ENCODE data around the gene ABCB4.
A peak's percentile ranks its signal among the peaks of the same experiment; 100 is the strongest.

Gene ABCB4

GRCh38 chr7:87364246-87364645 is 111.2 kb downstream of the ABCB4 start:
- in situ Hi-C loops (cut with HindIII; ENCODE audit: low sequenced_read_pairs), result no loop called here
- no peak for DNase-seq (ENCODE audit: low read depth, low spot score)
- no peak overlapping the region for H3K4me3 ChIP-seq (ENCODE audit: low read depth, low read length)

GRCh38 chr7:87363342-87363741 is 112.1 kb downstream of the ABCB4 start:
- no peak overlapping the region for H3K4me3 ChIP-seq (ENCODE audit: low read depth, low read length)
- no peak for DNase-seq (ENCODE audit: low read depth, low spot score)
- in situ Hi-C loops (cut with HindIII; ENCODE audit: low sequenced_read_pairs), result no loop called here
- TF ChIP-seq CTCF (IDR thresholded peaks at IDR 0.05; ENCODE audit: low read depth, low read length), result no peak

More at GRCh38 chr7:87364246-87364645, 111.2 kb downstream of the ABCB4 start:
- no peak for TF ChIP-seq CTCF (IDR thresholded peaks at IDR 0.05; ENCODE audit: low read depth, low read length)

- TF ChIP-seq CTCF (IDR thresholded peaks at IDR 0.05; ENCODE audit: low read depth, low read length), result no peak
- in situ Hi-C loops (cut with HindIII; ENCODE audit: low sequenced_read_pairs), result no loop called here
- DNase-seq (ENCODE audit: low read depth, low spot score), result no peak
- H3K4me3 ChIP-seq (ENCODE audit: low read depth, low read length), result no peak overlapping the region
Observed at GRCh38 chr7:87361320-87361719, 114.2 kb downstream of the ABCB4 start.

GRCh38 chr7:87359366-87359765 is 116.1 kb downstream of the ABCB4 start:
- DNase-seq (ENCODE audit: low read depth, low spot score), result peak; percentile 68
- in situ Hi-C loops (cut with HindIII; ENCODE audit: low sequenced_read_pairs), result no loop called here
- no peak for TF ChIP-seq CTCF (IDR thresholded peaks at IDR 0.05; ENCODE audit: low read depth, low read length)
- no peak overlapping the region for H3K4me3 ChIP-seq (ENCODE audit: low read depth, low read length)

GRCh38 chr7:87356448-87356847 is 119.0 kb downstream of the ABCB4 start:
- TF ChIP-seq CTCF (IDR thresholded peaks at IDR 0.05; ENCODE audit: low read depth, low read length), result no peak
- in situ Hi-C loops (cut with HindIII; ENCODE audit: low sequenced_read_pairs), result no loop called here
- H3K4me3 ChIP-seq (ENCODE audit: low read depth, low read length), result no peak overlapping the region
- DNase-seq (ENCODE audit: low read depth, low spot score), result no peak

GRCh38 chr7:87354749-87355148 is 120.7 kb downstream of the ABCB4 start:
- H3K4me3 ChIP-seq (ENCODE audit: low read depth, low read length), result no peak overlapping the region
- in situ Hi-C loops (cut with HindIII; ENCODE audit: low sequenced_read_pairs), result no loop called here
- TF ChIP-seq CTCF (IDR thresholded peaks at IDR 0.05; ENCODE audit: low read depth, low read length), result no peak
- peak; percentile 25 for DNase-seq (ENCODE audit: low read depth, low spot score)

Data from astrocyte of the spinal cord (primary cell).